Activated CD8-positive, alpha-beta memory T cell treated with anti-CD3 and anti-CD28 coated beads, Interleukin-2, amount 50 U/mL, for 24 hours (primary cell): ENCODE results near the gene CDKN3.
"Not testable (repeated sequence)": the region's sequence is repeated elsewhere in the genome, so short reads cannot be mapped to it uniquely, and the experiment has no call there.

Experiments used
- DNase-seq: peaks from one replicate; pipeline ENCODE4 v3.0.0-alpha.2; 2020; ENCODE audit errors: extremely low read depth

The CDKN3 gene

DNA sequence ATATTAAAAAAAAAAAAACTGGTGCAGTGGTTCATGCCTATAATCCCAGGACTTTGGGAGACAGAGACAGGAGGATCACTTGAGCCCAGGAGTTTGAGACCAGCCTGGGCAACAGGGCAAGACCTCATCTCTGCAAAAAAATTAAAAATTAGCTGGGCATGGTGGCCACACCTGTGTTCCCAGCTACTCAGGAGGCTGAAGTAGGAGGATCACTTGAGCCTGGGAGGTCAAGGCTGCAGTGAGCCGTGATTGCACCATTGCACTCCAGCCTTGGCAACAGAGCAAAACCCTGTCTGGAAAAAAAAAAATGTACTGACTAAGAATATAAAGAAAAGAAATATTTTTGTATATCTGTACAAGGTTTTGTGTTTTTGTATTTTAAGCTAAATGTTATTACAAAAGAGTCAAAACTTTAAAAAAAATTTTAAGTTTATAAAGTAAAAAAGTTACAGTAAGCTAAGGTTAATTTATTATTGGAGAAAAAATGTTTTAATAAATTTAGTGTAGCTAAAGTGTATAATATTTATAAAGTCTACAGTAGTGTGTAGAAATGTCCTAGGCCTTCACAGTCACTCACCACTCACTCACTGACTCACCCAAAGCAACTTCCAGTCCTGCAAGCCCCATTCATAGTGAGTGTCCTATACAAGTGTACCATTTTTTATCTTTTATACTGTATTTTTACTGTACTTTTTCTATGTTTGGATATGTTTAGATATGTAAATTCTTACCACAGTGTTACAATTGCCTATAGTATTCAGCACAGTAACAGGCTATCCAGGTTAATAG lies 60.2 kb downstream of the CDKN3 start:
- DNase-seq, result not testable (repeated sequence)

DNA sequence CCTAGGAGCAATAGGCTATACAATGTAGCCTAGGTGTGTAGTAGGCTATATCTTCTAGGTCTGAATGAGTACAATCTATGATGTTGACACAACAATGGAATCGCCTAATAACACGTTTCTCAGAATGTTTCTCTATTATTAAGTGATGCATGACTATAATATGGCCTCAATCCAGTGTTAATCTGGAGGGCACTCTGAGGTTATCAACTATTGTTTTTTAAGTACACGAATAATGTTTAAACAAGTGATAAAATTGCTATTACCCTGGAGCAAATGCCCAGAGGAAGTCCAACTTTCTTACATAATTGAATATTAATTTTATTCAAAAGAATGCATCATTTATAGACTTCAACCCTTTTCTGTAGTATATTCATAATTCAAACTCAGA lies 60.8 kb downstream of the CDKN3 start:
- no peak for DNase-seq

DNA sequence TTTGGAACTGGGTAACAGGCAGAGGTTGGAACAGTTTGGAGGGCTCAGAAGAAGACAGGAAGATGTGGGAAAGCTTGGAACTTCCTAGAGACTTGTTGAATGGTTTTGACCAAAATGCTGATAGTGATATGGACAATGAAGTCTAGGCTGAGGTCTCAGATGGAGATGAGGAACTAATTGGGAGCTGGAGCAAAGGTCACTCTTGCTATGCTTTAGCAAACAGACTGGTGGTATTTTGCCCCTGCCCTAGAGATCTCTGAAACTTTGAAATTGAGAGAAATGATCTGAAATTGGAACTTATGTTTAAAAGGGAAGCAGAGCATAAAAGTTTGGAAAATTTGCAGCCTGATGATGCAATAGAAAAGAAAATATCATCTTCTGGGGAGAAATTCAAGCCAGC lies 61.7 kb downstream of the CDKN3 start:
- not testable (repeated sequence) for DNase-seq

- DNase-seq, result no peak
Measured at GRCh38 chr14:54459106-54459505, 62.3 kb downstream of the CDKN3 start.

DNA sequence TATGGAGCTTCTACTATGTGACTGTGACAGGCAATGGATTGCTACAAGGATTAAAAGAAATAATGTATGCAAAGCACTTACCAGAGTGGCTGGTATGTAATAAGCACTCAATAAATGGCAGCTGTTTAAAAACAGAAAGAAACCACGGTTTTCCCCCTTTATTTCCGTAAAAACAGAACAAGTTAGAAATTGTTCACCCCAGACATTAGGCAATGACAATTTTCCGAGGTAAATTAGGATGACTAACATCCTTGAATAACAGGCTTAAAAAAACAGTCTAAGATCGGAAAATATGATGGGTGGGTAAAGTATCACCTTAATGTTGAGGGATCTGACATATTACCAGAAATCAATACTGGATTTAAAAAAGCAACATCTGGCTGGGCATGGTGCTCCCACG lies 65.2 kb downstream of the CDKN3 start:
- DNase-seq, result no peak

- no peak for DNase-seq
Measured at GRCh38 chr14:54465654-54466053, 68.8 kb downstream of the CDKN3 start.

DNA sequence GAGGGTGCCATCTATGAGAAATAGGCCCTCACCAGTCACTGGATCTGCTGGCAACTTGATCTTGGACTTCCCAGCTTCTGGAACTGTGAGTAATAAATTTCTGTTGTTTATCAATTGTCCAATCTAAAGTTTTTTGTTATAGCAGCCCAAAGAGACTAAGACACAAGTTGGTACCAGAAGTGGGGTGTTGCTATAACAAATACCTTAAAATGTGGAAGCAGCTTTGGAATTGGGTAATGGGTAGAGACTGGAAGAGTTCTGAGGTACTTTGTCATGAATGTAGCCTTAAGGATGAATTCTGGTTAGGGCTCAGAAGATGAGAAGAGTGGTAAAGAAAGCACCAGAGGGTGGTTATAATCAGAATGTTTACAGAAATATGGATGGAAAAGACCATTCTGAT lies 70.5 kb downstream of the CDKN3 start:
- no peak for DNase-seq
